ENCODE measurements around the gene KRTAP2-3. TPM values are rescaled to one million over a fixed set of nuclear protein-coding genes. Genes with fewer than 3 reads are reported as not detected.

The KRTAP2-3 gene
- total and polyA plus RNA-seq, 5 donors from 2014 or later: not detected

DNA sequence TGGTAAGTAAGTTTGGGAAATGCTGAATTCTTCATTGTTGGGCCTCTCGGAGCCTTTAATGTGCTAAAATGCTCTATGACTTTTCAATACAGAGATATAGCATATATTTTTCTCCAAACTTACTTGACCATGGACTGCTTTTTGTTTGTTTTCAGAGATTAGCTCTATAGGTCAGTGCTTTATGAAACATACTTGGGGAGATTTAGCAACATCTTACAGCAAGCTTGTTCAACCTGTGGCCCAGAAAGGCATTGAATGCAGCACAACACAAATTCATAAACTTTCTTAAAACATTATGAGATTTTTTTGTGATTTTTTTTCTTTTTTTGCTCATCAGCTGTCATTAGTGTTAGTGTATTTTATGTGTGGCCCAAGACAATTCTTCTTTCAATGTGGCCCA lies 50.0 kb downstream of the KRTAP2-3 start:
- DNase-seq (no peak), ATAC-seq (ENCODE audit: low read depth in 2 of 2) (no peak)
- H3K27me3 ChIP-seq (ENCODE audit: control insufficient read depth, insufficient read depth, low read length): peaks cover 3% of the 10 kb centered on the region
- H3K9me3 Mint-ChIP-seq: no peaks in the 10 kb centered on the region
- H3K27ac Mint-ChIP-seq: no peak overlapping the region
- H3K9me3 ChIP-seq (ENCODE audit: control insufficient read depth in 2 of 2, low read length in 2 of 2): no peaks in the 10 kb centered on the region
- no peaks in the 10 kb centered on the region for H3K4me1 ChIP-seq (ENCODE audit: control insufficient read depth, insufficient read depth, low read length, poor library complexity, severe bottlenecking)
- no peaks in the 10 kb centered on the region for H3K4me1 Mint-ChIP-seq
- no peaks in the 10 kb centered on the region for H3K36me3 ChIP-seq (ENCODE audit: control insufficient read depth, insufficient read depth, low read length)
- H3K27me3 Mint-ChIP-seq: peaks cover 29% of the 10 kb centered on the region
- H3K4me3 Mint-ChIP-seq: no peak overlapping the region
- no peak overlapping the region for H3K4me3 ChIP-seq (ENCODE audit: low read depth, low read length)
- no peak overlapping the region for H3K27ac ChIP-seq (ENCODE audit: insufficient read depth, low read length, poor library complexity, severe bottlenecking)
- no peaks in the 10 kb centered on the region for H3K36me3 Mint-ChIP-seq

DNA sequence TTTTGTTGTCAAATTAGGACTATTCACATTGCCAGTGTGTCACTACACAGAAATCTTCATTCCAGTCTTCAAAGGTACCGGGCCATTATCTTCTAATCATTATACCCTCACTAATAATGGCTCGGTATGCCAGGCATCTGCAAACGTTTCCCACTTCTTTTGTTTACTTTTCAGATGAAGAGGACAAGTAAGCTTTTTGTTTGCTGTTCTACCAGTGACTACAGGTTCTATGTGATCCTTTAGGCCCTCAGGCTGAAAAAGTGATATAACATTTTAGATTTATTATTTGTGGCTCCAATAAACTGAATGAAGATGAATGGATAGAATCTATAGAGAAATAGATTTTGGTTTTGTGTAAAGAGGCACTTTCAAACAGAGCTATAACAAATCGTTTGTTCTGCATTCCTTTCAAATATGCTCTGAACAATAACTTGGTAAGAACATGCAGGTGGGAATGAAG lies 50.6 kb downstream of the KRTAP2-3 start:
- no peak overlapping the region for H3K27ac ChIP-seq (ENCODE audit: insufficient read depth, low read length, poor library complexity, severe bottlenecking)
- DNase-seq (no peak), ATAC-seq (ENCODE audit: low read depth in 2 of 2) (no peak)
- Mint-ChIP-seq H3K4me1 (no peaks in the 10 kb centered on the region), H3K27me3 (peaks cover 32% of the 10 kb centered on the region), H3K36me3 (no peaks in the 10 kb centered on the region), H3K9me3 (no peaks in the 10 kb centered on the region), H3K27ac (no peak overlapping the region), H3K4me3 (no peak overlapping the region)
- H3K9me3 ChIP-seq (ENCODE audit: control insufficient read depth in 2 of 2, low read length in 2 of 2): no peaks in the 10 kb centered on the region
- H3K4me3 ChIP-seq (ENCODE audit: low read depth, low read length): no peak overlapping the region
- no peaks in the 10 kb centered on the region for H3K4me1 ChIP-seq (ENCODE audit: control insufficient read depth, insufficient read depth, low read length, poor library complexity, severe bottlenecking)
- no peaks in the 10 kb centered on the region for H3K36me3 ChIP-seq (ENCODE audit: control insufficient read depth, insufficient read depth, low read length)
- peaks cover 3% of the 10 kb centered on the region for H3K27me3 ChIP-seq (ENCODE audit: control insufficient read depth, insufficient read depth, low read length)

Other genes starting within 250 kb of the KRTAP2-3 start
Only the 30 nearest of the 38 such genes appear.
- not detected for gene KRT20, start 174.9 kb downstream of the KRTAP2-3 start, total RNA-seq
- gene KRT20, start 174.9 kb downstream of the KRTAP2-3 start, polyA plus RNA-seq: not detected
- gene KRT23, start 122.5 kb downstream of the KRTAP2-3 start, total RNA-seq: not detected
- gene KRT23, start 122.5 kb downstream of the KRTAP2-3 start, polyA plus RNA-seq: not detected
- not detected for gene KRT39, start 93.2 kb downstream of the KRTAP2-3 start, total RNA-seq
- gene KRT39, start 93.2 kb downstream of the KRTAP2-3 start, polyA plus RNA-seq: not detected
- gene KRT40, start 75.8 kb downstream of the KRTAP2-3 start, total RNA-seq: not detected
- not detected for gene KRT40, start 75.8 kb downstream of the KRTAP2-3 start, polyA plus RNA-seq
- gene KRTAP3-3, start 66.0 kb downstream of the KRTAP2-3 start, total RNA-seq: not detected
- gene KRTAP3-3, start 66.0 kb downstream of the KRTAP2-3 start, polyA plus RNA-seq: not detected
- not detected for gene KRTAP3-2, start 60.2 kb downstream of the KRTAP2-3 start, total RNA-seq
- gene KRTAP3-2, start 60.2 kb downstream of the KRTAP2-3 start, polyA plus RNA-seq: not detected
- not detected for gene KRTAP3-1, start 51.0 kb downstream of the KRTAP2-3 start, total RNA-seq
- gene KRTAP3-1, start 51.0 kb downstream of the KRTAP2-3 start, polyA plus RNA-seq: not detected
- gene KRTAP1-5, start 32.9 kb downstream of the KRTAP2-3 start, total RNA-seq: not detected
- gene KRTAP1-5, start 32.9 kb downstream of the KRTAP2-3 start, polyA plus RNA-seq: not detected
- not detected for gene KRTAP1-4, start 29.9 kb downstream of the KRTAP2-3 start, total RNA-seq
- not detected for gene KRTAP1-4, start 29.9 kb downstream of the KRTAP2-3 start, polyA plus RNA-seq
- gene KRTAP1-3, start 25.2 kb downstream of the KRTAP2-3 start, total RNA-seq: not detected
- not detected for gene KRTAP1-3, start 25.2 kb downstream of the KRTAP2-3 start, polyA plus RNA-seq
- gene KRTAP1-1, start 18.7 kb downstream of the KRTAP2-3 start, total RNA-seq: not detected
- not detected for gene KRTAP1-1, start 18.7 kb downstream of the KRTAP2-3 start, polyA plus RNA-seq
- gene KRTAP2-1, start 12.8 kb downstream of the KRTAP2-3 start, total RNA-seq: not detected
- not detected for gene KRTAP2-1, start 12.8 kb downstream of the KRTAP2-3 start, polyA plus RNA-seq
- gene KRTAP2-2, start 4.9 kb downstream of the KRTAP2-3 start, total RNA-seq: not detected
- gene KRTAP2-2, start 4.9 kb downstream of the KRTAP2-3 start, polyA plus RNA-seq: not detected
- not detected for gene KRTAP2-4, start 5.8 kb upstream of the KRTAP2-3 start, total RNA-seq
- gene KRTAP2-4, start 5.8 kb upstream of the KRTAP2-3 start, polyA plus RNA-seq: not detected
- not detected for gene KRTAP4-7, start 24.0 kb upstream of the KRTAP2-3 start, total RNA-seq
- gene KRTAP4-7, start 24.0 kb upstream of the KRTAP2-3 start, polyA plus RNA-seq: not detected
- gene KRTAP4-8, start 38.0 kb upstream of the KRTAP2-3 start, total RNA-seq: not detected
- gene KRTAP4-8, start 38.0 kb upstream of the KRTAP2-3 start, polyA plus RNA-seq: not detected
- gene KRTAP4-16, start 42.1 kb upstream of the KRTAP2-3 start, total RNA-seq: not detected
- gene KRTAP4-16, start 42.1 kb upstream of the KRTAP2-3 start, polyA plus RNA-seq: not detected
- gene KRTAP4-9, start 45.3 kb upstream of the KRTAP2-3 start, total RNA-seq: not detected
- not detected for gene KRTAP4-9, start 45.3 kb upstream of the KRTAP2-3 start, polyA plus RNA-seq
- not detected for gene KRTAP4-11, start 58.3 kb upstream of the KRTAP2-3 start, total RNA-seq
- gene KRTAP4-11, start 58.3 kb upstream of the KRTAP2-3 start, polyA plus RNA-seq: not detected
- not detected for gene KRTAP4-12, start 64.1 kb upstream of the KRTAP2-3 start, total RNA-seq
- gene KRTAP4-12, start 64.1 kb upstream of the KRTAP2-3 start, polyA plus RNA-seq: not detected
- not detected for gene KRTAP4-6, start 80.4 kb upstream of the KRTAP2-3 start, total RNA-seq
- not detected for gene KRTAP4-6, start 80.4 kb upstream of the KRTAP2-3 start, polyA plus RNA-seq
- gene KRTAP4-5, start 89.7 kb upstream of the KRTAP2-3 start, total RNA-seq: not detected
- not detected for gene KRTAP4-5, start 89.7 kb upstream of the KRTAP2-3 start, polyA plus RNA-seq
- gene KRTAP4-4, start 100.6 kb upstream of the KRTAP2-3 start, total RNA-seq: not detected
- gene KRTAP4-4, start 100.6 kb upstream of the KRTAP2-3 start, polyA plus RNA-seq: not detected
- not detected for gene KRTAP4-3, start 108.1 kb upstream of the KRTAP2-3 start, total RNA-seq
- gene KRTAP4-3, start 108.1 kb upstream of the KRTAP2-3 start, polyA plus RNA-seq: not detected
- not detected for gene KRTAP4-2, start 118.1 kb upstream of the KRTAP2-3 start, total RNA-seq
- gene KRTAP4-2, start 118.1 kb upstream of the KRTAP2-3 start, polyA plus RNA-seq: not detected
- gene KRTAP4-1, start 124.8 kb upstream of the KRTAP2-3 start, total RNA-seq: not detected
- gene KRTAP4-1, start 124.8 kb upstream of the KRTAP2-3 start, polyA plus RNA-seq: not detected
- gene KRTAP9-1, start 129.8 kb upstream of the KRTAP2-3 start, total RNA-seq: not detected
- not detected for gene KRTAP9-1, start 129.8 kb upstream of the KRTAP2-3 start, polyA plus RNA-seq
- gene KRTAP9-2, start 166.5 kb upstream of the KRTAP2-3 start, total RNA-seq: not detected
- not detected for gene KRTAP9-2, start 166.5 kb upstream of the KRTAP2-3 start, polyA plus RNA-seq
- not detected for gene KRTAP9-3, start 172.3 kb upstream of the KRTAP2-3 start, total RNA-seq
- not detected for gene KRTAP9-3, start 172.3 kb upstream of the KRTAP2-3 start, polyA plus RNA-seq
- gene KRTAP9-8, start 177.9 kb upstream of the KRTAP2-3 start, total RNA-seq: not detected
- not detected for gene KRTAP9-8, start 177.9 kb upstream of the KRTAP2-3 start, polyA plus RNA-seq

Measured in CD4-positive, CD25-positive, alpha-beta regulatory T cell (primary cell).